NCI-H2171 (cell line): ENCODE data around the gene MEFV.
"Not testable (repeated sequence)": the region's sequence is repeated elsewhere in the genome, so short reads cannot be mapped to it uniquely, and the experiment has no call there.

ENCODE experiments used
- DNase-seq: peaks from one replicate; lab custom pipeline; 2025; lab: John Stamatoyannopoulos, UW

Gene MEFV

DNA sequence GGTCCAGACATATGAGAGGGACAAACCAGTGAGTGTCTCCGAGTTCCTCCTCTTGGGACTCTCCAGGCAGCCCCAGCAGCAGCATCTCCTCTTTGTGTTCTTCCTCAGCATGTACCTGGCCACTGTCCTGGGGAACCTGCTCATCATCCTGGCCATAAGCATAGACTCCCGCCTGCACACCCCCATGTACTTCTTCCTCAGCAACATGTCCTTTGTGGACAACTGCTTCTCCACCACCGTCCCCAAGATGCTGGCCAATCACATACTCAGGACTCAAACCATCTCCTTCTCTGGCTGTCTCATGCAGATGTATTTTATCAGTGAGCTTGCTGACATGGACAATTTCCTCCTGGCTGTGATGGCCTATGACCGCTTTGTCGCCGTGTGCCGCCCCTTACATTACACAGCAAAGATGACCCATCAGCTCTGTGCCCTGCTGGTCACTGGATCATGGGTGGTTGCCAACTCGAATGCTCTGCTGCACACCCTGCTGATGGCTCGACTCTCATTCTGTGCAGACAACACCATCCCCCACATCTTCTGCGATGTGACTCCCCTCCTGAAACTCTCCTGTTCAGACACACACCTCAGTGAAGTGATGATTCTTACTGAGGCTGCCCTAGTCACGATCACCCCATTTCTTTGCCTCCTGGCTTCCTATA is 40.7 kb downstream of the MEFV start:
- no peak for DNase-seq

DNA sequence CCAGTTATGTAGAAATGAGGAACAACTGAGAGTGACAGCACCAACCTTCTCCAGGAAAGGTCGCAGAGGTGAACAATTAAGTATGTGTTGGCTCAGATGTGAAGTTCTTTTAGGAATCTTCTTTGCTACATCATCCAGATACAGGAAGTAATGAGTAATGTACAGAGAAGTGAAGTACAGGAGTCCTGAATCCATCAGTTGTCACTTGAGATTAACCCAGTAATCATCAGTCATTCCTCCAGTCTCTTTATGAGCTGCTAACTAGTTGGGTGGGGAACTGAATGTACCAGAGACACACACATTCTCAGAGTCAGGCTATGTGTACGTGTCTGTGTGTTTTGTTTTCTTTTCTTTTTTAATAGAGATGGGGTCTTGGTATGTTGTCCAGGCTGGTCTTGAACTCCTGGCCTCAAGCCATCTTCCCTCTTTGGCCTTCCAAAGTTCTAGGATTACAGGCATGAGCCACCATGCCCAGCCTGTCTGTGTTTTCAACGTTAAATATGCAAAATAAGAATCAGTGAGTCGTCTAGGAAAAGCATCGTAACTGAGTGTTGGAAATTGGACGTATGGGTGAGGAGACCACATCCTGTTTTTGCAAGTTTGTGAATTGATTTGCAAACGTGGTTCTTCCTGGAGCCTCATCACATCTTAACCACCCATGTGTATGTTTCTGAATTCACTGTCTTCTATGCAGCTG is 41.4 kb downstream of the MEFV start:
- no peak for DNase-seq

DNA sequence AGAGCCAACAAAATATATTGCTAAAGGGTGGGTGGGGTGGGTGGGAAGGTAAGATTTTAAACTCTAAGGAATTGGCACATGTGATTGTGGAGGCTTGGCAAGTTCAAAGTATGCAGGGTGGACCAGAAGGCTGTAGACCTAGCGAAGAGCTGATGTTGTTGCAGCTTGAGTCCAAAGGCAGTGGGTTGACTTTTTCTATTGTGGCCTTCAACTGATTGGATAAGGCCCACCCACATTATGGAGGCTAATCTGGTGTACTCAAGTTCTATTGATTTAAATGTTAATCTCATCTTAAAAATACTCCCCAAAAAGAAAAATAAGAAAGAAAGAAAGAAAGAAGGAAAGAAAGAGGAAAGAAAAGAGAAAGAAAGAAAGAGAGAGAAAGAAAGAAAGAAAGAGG is 43.9 kb downstream of the MEFV start:
- DNase-seq = no peak

DNA sequence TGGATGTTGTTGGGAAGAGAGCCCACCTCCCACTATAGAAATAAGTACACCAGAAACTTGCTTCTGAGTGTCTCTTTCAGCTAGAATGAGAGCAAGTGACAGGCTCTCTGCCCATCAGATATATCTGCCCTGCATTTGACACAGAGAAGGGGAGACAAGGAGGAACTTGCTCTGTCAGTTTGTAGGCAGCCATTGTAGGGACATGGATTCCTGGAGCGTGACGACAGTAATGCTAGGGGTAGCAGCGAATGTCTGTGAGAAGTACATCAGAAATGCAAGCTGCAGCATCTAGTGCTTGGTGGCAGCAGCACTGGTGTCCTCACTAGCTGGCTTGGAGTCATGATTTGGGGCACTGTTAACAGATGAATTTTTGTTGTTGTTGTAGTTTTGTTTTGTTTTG is 44.4 kb downstream of the MEFV start:
- DNase-seq = no peak

DNA sequence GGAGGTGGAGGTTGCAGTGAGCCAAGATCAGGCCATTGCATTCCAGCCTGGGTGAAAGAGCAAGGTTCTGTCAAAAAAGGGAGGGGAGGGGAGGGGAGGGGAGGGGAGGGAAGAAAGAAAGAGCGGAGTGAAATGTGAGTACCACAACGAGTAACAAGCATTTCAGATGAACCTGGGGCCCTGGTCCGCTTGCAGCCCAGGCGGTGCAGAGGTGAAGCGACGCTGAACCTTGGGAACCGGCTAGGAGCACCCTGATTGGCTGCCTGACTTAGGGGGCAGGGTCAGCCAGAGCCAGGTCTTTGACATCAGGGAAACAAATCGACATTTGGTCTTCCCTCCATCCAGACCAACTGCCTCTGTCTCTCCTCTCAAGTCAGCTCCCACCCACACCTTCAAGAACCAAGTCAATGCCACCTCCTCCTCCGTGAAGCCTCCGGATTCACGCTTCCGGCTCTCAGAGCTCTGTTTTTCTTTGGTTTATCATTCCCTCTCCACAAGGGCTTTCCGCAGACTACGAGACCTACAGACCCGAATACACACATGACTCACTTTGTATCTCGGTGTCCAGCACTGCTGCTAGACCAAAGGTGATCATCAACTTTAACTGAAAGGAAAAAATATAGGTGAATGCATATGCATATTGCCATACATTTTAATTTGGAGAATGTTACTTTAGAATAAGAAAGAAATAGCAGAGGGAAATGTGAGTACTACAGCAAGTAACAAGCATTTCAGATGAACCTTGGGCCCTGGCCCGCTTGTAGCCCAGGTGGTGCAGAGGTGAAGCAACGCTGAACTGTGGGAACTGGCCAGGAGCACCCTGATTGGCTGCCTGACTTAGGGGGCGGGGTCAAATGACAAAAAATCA is 49.1 kb downstream of the MEFV start:
- no peak for DNase-seq

DNA sequence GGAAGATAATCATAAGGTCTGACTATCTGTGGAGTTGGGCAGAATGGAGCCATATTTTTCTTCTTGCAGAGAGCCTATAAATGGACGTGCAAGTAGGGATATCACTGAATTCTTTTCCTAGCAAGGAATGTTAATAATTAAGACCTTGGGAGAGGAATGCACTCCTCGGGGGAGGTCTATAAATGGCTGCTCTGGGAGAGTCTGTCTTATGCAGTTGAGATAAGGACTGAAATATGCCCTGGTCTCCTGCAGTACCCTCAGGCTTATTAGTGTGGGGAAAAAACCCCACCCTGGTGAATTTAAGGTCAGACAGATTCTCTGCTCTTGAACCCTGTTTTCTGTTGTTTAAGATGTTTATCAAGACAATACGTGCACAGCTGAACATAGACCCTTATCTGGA is 50.5 kb downstream of the MEFV start:
- DNase-seq = not testable (repeated sequence)

DNA sequence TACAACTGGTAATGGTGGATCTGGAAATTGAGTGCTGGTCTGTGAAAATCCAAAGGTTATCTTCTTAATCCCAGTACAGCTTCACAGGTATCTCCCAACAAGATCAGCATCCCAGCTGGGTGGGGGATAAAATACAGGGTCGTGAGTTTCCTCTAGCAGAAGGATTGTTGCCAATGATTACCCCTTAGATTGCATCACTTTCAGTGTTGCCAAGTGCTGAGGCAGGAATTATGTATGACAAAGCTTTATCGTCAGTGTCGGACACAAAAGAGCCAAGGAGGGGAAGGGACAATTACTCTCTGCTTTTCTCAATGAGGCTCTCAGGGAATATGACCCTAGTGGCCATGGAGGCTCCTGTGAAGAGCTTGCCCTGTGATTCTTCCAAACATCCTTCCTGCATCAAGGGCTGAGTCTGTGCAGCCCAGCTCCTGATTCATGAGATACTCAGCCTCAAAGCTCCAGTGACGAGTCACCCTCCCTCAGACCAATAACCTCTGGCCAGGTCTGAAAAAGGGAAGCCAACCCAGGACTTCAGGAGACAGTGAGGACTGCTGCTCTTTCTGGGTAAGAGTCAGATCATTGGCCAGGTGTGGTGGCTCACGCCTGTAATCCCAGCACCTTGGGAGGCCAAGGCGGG is 53.4 kb downstream of the MEFV start:
- no peak for DNase-seq

DNA sequence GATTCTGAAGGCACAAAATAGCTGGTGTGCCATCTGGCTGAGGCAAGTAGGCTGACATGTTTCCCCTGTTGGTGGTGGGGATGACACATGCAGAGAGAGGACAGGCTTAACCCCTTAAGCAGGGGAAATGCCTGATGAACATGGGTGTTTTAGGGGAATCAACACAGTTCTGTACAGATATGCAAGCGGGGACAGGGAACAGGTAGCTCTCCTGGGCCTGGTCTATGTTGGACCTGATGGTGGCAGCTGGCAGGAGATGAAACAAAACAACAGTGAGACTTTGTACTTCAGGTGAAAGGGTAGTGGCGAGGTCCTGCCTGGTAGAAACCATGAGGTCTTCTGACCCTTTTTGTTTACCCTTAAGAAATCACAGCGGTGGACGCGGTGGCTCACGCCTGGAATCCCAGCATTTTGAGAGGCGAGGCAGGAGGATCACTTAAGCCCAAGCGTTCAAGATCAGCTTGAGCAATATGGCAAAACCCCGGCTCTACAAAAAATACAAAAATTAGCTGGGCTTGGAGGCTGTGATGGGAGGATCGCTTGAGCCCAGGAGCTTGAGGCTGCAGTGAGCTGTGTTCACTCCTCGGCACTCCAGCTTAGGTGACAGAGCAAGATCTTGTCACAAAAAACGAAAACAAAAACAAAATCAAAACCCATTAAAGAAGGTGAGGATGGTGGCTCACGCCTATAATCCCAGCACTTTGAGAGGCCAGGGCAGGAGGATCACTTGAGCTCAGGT is 57.9 kb downstream of the MEFV start:
- no peak for DNase-seq

DNA sequence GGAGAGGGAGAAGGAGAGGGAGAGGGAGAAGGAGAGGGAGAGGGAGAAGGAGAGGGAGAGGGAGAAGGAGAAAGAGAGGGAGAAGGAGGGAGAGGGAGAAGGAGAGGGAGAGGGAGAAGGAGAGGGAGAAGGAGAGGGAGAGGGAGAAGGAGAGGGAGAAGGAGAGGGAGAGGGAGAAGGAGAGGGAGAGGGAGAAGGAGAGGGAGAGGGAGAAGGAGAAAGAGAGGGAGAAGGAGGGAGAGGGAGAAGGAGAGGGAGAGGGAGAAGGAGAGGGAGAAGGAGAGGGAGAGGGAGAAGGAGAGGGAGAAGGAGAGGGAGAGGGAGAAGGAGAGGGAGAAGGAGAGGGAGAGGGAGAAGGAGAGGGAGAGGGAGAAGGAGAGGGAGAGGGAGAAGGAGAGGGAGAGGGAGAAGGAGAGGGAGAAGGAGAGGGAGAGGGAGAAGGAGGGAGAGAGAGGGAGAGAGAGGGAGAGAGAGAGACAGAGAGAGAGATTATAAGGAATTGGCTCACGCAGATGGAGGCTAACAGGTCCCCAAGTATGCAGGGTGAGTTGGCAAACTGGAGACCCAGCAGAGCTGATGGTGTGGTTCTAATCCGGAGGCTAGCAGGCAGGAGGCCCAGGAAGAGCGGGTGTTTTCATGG is 58.6 kb downstream of the MEFV start:
- DNase-seq = not testable (repeated sequence)

DNA sequence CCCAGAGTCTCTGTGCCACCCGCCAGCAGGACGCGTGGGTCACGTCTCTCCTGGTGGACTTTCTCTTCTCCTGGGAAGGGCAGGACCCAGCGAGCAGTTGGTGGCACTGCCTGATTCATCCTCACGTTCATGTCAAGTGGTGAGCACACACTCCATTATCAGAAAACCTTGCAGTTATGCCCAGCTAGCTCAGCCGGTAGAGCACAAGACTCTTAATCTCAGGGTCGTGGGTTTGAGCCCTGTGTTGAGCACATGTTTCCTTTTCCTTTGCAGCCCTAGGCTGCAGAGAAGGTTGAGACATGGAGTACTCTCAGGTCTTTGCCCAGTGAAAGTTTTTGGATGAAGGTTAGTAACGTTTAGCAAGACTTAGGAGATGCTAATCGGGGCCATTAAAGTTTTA is 60.5 kb downstream of the MEFV start:
- no peak for DNase-seq

DNA sequence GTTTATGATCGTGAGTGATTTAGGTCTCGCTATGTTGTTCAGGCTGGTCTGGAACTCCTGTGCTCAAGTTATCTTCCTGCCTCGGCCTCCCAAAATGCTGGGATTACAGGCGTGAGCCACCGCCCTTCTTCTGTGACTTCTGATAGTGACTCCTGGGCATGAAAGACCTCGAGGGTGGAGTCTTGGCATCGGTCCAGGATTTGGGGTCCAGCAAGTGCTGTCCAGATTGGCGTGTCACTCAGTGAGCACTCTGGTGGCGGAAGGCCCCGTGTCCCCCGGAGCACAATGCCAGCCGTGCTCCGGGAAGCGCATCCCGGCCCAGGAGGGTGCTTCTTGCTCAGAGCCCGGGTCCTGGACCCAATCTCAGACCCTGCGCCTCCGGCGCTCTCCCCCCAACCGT is 61.6 kb downstream of the MEFV start:
- DNase-seq = no peak

DNA sequence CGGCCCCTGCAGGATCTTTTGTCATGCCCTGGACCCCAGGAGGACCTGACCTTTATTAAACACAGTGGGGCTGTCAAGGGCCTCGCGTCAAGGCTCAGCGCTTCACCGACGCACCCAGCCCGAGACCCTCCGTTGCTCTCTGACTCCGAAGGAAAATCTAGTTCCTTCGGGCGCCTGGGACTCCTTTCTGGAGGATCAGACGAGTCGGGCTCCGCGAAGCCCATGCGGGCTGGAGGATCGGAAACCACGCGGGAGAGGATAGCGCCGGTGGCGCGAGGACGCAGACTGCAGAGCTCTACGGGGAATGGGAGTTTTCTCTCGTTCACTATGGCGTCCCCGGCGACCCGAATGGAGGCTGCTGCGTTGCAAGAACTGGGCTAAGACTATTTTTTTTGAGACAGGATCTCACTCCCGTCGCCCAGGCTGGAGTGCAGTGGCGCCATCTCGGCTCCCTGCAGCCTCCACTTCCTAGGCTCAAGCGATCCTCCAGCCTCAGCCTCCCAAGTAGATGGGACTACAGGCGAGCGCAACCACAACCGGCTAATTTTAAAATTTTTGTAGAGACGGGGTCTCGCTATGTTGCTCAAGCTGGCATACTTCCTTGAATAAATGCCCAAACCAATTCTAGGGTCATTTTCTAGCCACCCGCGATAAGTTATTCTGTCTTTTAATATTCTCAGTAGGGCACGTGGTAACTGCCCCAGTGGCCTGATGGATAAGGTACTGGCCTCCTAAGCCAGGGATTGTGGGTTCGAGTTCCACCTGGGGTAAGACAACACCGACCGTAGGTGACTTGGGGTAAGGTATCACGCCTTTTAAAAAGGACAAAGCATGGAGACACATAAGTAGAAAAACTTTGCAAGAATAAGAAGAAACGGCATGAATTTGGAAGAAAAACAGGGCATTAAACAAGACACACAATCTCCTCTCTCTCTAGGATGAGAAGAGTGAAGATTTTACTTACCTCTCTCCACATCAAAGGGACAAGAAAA is 62.9 kb downstream of the MEFV start:
- no peak for DNase-seq

DNA sequence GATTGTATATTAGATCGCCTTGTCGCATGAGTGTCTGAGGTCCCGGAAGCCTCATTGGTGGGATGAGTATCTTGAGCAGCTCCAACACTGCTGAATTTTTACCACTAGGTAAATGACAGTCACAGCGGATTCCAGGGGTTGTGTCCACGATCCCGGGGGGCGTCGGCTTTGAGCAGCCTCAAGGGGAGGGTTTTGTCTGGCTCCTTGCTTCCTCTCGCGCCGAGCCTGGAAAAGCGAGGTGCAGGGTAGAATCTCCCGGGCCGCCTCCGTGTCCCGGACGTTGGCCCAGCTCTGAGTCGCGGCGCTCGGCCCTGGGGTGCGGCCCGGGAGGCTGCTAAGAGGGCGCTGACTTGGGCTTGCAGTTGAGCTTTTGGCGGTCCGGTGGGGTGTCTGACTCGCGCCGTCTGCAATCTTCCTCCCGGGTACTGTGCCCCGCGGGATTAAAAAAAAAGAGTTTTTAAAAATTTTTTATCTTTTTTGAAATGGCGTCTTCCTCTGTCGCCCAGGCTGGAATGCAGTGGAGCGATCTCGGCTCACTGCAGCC is 63.9 kb downstream of the MEFV start:
- no peak for DNase-seq
